GM12878 (cell line): ENCODE data around the gene ITGA4. TPM values are rescaled to one million over a fixed set of nuclear protein-coding genes. Genes with fewer than 3 reads are reported as not detected.
A peak's percentile ranks its signal among the peaks of the same experiment; 100 is the strongest.

ENCODE experiments used
- ATAC-seq: fragments of 200-7000 bp; cut with Tn5 transposase; 3 replicates; pipeline ENCODE4 v1.9.1; 2020; ENCODE audit warnings: mild to moderate bottlenecking, moderate library complexity
- BruUV-seq: library from RNA; stranded (reverse); fragments of 400-500 nt; replicated peaks from 2 replicates; lab custom pipeline; 2021; lab: Mats Ljungman, UMichigan
- CTCF ChIA-PET: fragments of 300-600 bp; sonication (Branson Sonifier 250); formaldehyde crosslinking; extraction: SDS; loops from one replicate; lab custom pipeline; 2021; ENCODE audit warnings: inconsistent platforms; lab: Yijun Ruan, JAX
- POLR2A ChIA-PET: fragments of 350-600 bp; formaldehyde crosslinking; extraction: SDS; loops from one replicate; lab custom pipeline; 2021; ENCODE audit warnings: inconsistent platforms; lab: Charles Lee
- RAD21 ChIA-PET: fragments of 300-600 bp; sonication (Branson Sonifier 250); formaldehyde crosslinking; loops from one replicate; lab custom pipeline; 2023; ENCODE audit warnings: antibody characterized with exemption; ENCODE audit not compliant: unreplicated experiment; lab: Charles Lee
- SMC1A ChIA-PET: fragments of 300-600 bp; sonication (Branson Sonifier 250); formaldehyde crosslinking; loops from one replicate; lab custom pipeline; 2023; ENCODE audit not compliant: unreplicated experiment, uncharacterized antibody; lab: Charles Lee
- DNase-seq: peaks from one replicate; pipeline ENCODE4 v3.0.0-alpha.2; 2011; ENCODE audit warnings: low read depth, low spot score
- FAIRE-seq: peaks from 3 replicates; lab custom pipeline; 2011; peaks lifted over from hg19 to GRCh38; lab: Jason Lieb, UNC
- H2AFZ ChIP-seq: 2 replicates; pipeline ENCODE4 v1.6.0; 2011; ENCODE audit warnings: low read depth, low read length, control low read depth; ENCODE audit not compliant: control insufficient read depth
- H3K27ac ChIP-seq: 2 replicates; pipeline ENCODE4 v1.5.1; 2011; ENCODE audit warnings: control low read depth; ENCODE audit not compliant: control insufficient read depth, insufficient read depth
- H3K27me3 ChIP-seq, 2 experiments: replicated peaks in 1 of 2; 2 replicates each; pipeline versions ENCODE4 v1.6.0 to v1.6.1; 2011; ENCODE audit warnings: low read length in 1 of 2; ENCODE audit not compliant: control insufficient read depth in 2 of 2, insufficient read depth in 2 of 2
- H3K36me3 ChIP-seq, 2 experiments: 2 replicates each; pipeline ENCODE4 v1.5.1; 2011; ENCODE audit warnings: low read length in 1 of 2; ENCODE audit not compliant: control insufficient read depth in 2 of 2, insufficient read depth in 2 of 2
- H3K4me1 ChIP-seq: 2 replicates; pipeline ENCODE4 v1.6.1; 2011; ENCODE audit warnings: mild to moderate bottlenecking, low read length, moderate library complexity, mixed read lengths; ENCODE audit not compliant: control insufficient read depth, insufficient read depth
- H3K4me2 ChIP-seq: 2 replicates; pipeline ENCODE4 v1.6.0; 2011; ENCODE audit warnings: control low read depth; ENCODE audit not compliant: control insufficient read depth, insufficient read depth
- H3K4me3 ChIP-seq: fragments of 200-600 bp; sonication (generic); 2 replicates; pipeline ENCODE4 v1.5.1; 2016
- H3K79me2 ChIP-seq: 2 replicates; pipeline ENCODE4 v1.6.0; 2011; ENCODE audit warnings: low read length; ENCODE audit not compliant: control insufficient read depth, insufficient read depth
- H3K9ac ChIP-seq: 2 replicates; pipeline ENCODE4 v1.8.0; 2011; ENCODE audit warnings: low read length, control low read depth, mixed read lengths; ENCODE audit not compliant: control insufficient read depth, insufficient read depth
- H3K9me3 ChIP-seq: replicated peaks from 3 replicates; pipeline ENCODE4 v1.5.1; 2011; ENCODE audit warnings: mild to moderate bottlenecking, low read length; ENCODE audit not compliant: control insufficient read depth, insufficient read depth
- H4K20me1 ChIP-seq: 2 replicates; pipeline ENCODE4 v1.6.0; 2011; ENCODE audit not compliant: control insufficient read depth, insufficient read depth
- BCLAF1 ChIP-seq: fragments of 450-650 bp; IDR thresholded peaks from 2 replicates; pipeline ENCODE4 v1.6.1; 2017; ENCODE audit warnings: antibody characterized with exemption, mild to moderate bottlenecking, moderate library complexity
- EGR1 ChIP-seq, 2 experiments: IDR thresholded peaks; 1 replicate in 1 of 2; 2 replicates in 1 of 2; pipeline ENCODE4 v1.6.1; 2011 to 2012; ENCODE audit warnings: low read depth in 2 of 2, low read length in 2 of 2, borderline replicate concordance in 1 of 2, mild to moderate bottlenecking in 1 of 2, moderate library complexity in 1 of 2
- EP300 ChIP-seq, 2 experiments: fragments of 150-350 bp in 1 of 2; IDR thresholded peaks; 2 replicates each; pipeline ENCODE4 v1.6.1; 2011 to 2012; ENCODE audit warnings: low read depth in 2 of 2, low read length in 2 of 2, borderline replicate concordance in 1 of 2, improper control_type of control experiment in 1 of 2, inconsistent platforms in 1 of 2; ENCODE audit not compliant: control insufficient read depth in 1 of 2
- FOXM1 ChIP-seq: IDR thresholded peaks from 2 replicates; pipeline ENCODE4 v1.6.1; 2012; ENCODE audit warnings: low read depth, mild to moderate bottlenecking, inconsistent platforms, low read length, moderate library complexity
- HDGF ChIP-seq: fragments of 450-650 bp; IDR thresholded peaks from 2 replicates; pipeline ENCODE4 v1.6.1; 2016; ENCODE audit warnings: antibody characterized with exemption
- MTA2 ChIP-seq: fragments of 450-650 bp; IDR thresholded peaks from 2 replicates; pipeline ENCODE4 v1.6.1; 2016; ENCODE audit warnings: low read depth, mild to moderate bottlenecking, moderate library complexity
- NFYB ChIP-seq: IDR thresholded peaks from 2 replicates; pipeline ENCODE4 v1.6.1; 2011; ENCODE audit warnings: low read depth, mild to moderate bottlenecking, low read length, improper control_type of control experiment, moderate library complexity; ENCODE audit not compliant: insufficient read depth
- NKRF ChIP-seq: fragments of 450-650 bp; conservative IDR thresholded peaks from 2 replicates; pipeline ENCODE4 v1.6.1; 2017; ENCODE audit warnings: mild to moderate bottlenecking, moderate library complexity
- NR2C1 ChIP-seq: fragments of 450-650 bp; IDR thresholded peaks from 2 replicates; pipeline ENCODE4 v1.6.1; 2017; ENCODE audit warnings: antibody characterized with exemption, mild to moderate bottlenecking, moderate library complexity
- RELA ChIP-seq: fragments of 450-650 bp; IDR thresholded peaks from 2 replicates; pipeline ENCODE4 v1.8.0; 2014; ENCODE audit warnings: borderline replicate concordance; ENCODE audit not compliant: partially characterized antibody
- SIN3A ChIP-seq: IDR thresholded peaks from 2 replicates; pipeline ENCODE4 v1.6.1; 2012; ENCODE audit warnings: low read depth, low read length, improper control_type of control experiment
- TCF3 ChIP-seq: IDR thresholded peaks from 2 replicates; pipeline ENCODE4 v1.6.1; 2012; ENCODE audit warnings: low read depth, mild to moderate bottlenecking, low read length, borderline replicate concordance; ENCODE audit not compliant: insufficient read depth
- WRNIP1 ChIP-seq: IDR thresholded peaks from 2 replicates; pipeline ENCODE4 v1.6.1; 2011; ENCODE audit warnings: low read depth, low read length, improper control_type of control experiment, borderline replicate concordance
- YBX1 ChIP-seq: fragments of 450-650 bp; IDR thresholded peaks from 2 replicates; pipeline ENCODE4 v1.6.1; 2016; ENCODE audit warnings: antibody characterized with exemption
- ZNF217 ChIP-seq: fragments of 450-650 bp; IDR thresholded peaks from 2 replicates; pipeline ENCODE4 v1.6.1; 2017; ENCODE audit warnings: antibody characterized with exemption, mild to moderate bottlenecking
- WGBS: methylation state at CpG from one replicate; pipeline ENCODE4 v1.1.6; 2016; ENCODE audit warnings: low lambda C conversion rate; ENCODE audit not compliant: insufficient replicate concordance, insufficient coverage; ENCODE audit errors: missing lambda C conversion rate; 5-methylcytosine and 5-hydroxymethylcytosine counted together
- in situ Hi-C: fragments of 300-500 bp; cut with MboI; formaldehyde crosslinking; loops from 9 replicates; pipeline ENCODE4 v1.14.3; 2018; ENCODE audit warnings: mixed read lengths
- intact Hi-C: fragments of 100-400 bp; cut with micrococcal nuclease; formaldehyde crosslinking; loops from one replicate; pipeline ENCODE4 v1.14.2; 2022; ENCODE audit not compliant: unreplicated experiment
- polyA plus RNA-seq, 11 experiments: library from polyadenylated mRNA; depleted of rRNA in 4 of 11; unstranded in 6 of 11; stranded (reverse) in 5 of 11; fragments of >200 nt; fragmentation: Nextera tagmentation in 4 of 11; fragmentation: Illumina TruSeq in 1 of 11; extraction: Ambion mirVana in 4 of 11; extraction: Trizol in 1 of 11; gene quantifications; 1 replicate in 1 of 11; 2 replicates in 10 of 11; pipeline versions ENCODE4 v1.2.1 to v1.2.3, GENCODE V29; 2011 to 2016; ENCODE audit warnings: inconsistent platforms in 2 of 11, missing spikeins in 2 of 11, low read depth in 1 of 11
- total RNA-seq, 4 experiments: library from RNA; depleted of rRNA in 3 of 4; stranded (reverse); fragments of >200 nt in 3 of 4; fragmentation: Illumina TruSeq in 1 of 4; extraction: Trizol in 1 of 4; gene quantifications; 2 replicates each; pipeline versions ENCODE4 v1.2.1 to v1.2.3, GENCODE V29; 2013 to 2021
- TF ChIP-seq, protein P1 (sequence below): fragments of 450-650 bp; IDR thresholded peaks from 2 replicates; pipeline ENCODE4 v1.6.1; 2017; ENCODE audit warnings: low read depth, mild to moderate bottlenecking, moderate library complexity

ITGA4 gene
- total and polyA plus RNA-seq, 10 of the 15 experiments (the other 5 are each of a cell fraction or from before 2014, with no cell fraction given) = 12.4 to 87.9 (median 63.5) TPM

DNA sequence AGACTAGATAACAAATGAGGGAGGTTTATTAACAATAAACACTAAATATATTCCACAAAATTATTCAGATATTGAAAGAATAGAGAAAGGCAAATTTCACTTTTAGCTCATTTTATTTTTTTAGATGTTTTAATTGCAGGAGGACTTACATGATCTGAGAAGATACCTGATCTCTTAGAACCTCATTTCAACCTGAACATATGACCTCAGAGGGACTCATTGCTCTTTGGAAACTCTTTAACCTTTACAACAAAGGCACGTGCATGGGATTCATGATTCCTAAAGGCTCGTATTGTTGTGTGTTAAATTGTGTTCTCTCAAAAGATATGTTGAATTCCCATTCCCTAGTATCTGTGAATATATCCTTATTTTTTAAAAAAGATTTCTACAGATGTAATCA, 35.7 kb upstream of the ITGA4 start:
- SMC1A ChIA-PET = interaction anchor here (0.6 to 1.0 kb wide), 5 partner anchors 10 to 293 kb away, joined by 3 to 5 read pairs (median 3); no protein-coding TSS in a partner anchor
- WGBS = 93% methylated on average over 2 of the region's 2 CpGs
- in situ Hi-C loops = no loop called here
- no peaks in the 10 kb centered on the region for H3K27me3 ChIP-seq
- H2AFZ ChIP-seq = peak overlapping the region; percentile 73
- H3K4me3 ChIP-seq = no peak overlapping the region
- DNase-seq (no peak), FAIRE-seq (no peak)
- no peak overlapping the region for H3K27ac ChIP-seq
- no peaks in the 10 kb centered on the region for H3K79me2 ChIP-seq
- no peaks in the 10 kb centered on the region for H4K20me1 ChIP-seq
- POLR2A ChIA-PET = no interaction called here
- peak overlapping the region; percentile 17; the same call in 1 of the 2 replicates for H3K4me2 ChIP-seq
- RAD21 ChIA-PET = interaction anchor here (1.4 kb wide), 1 partner anchor 19 kb away, joined by 3 read pairs; no protein-coding TSS in a partner anchor
- no peak overlapping the region for H3K9ac ChIP-seq
- TF ChIP-seq EP300 (IDR thresholded peaks at IDR 0.05; ENCODE audit: borderline replicate concordance in 1 of 2, control insufficient read depth in 1 of 2, low read depth in 2 of 2, low read length in 2 of 2) (no peak), MTA2 (no peak), FOXM1 (no peak), SIN3A (no peak), NFYB (no peak), NR2C1 (no peak), YBX1 (no peak), EGR1 (IDR thresholded peaks at IDR 0.05; ENCODE audit: borderline replicate concordance in 1 of 2, low read depth in 2 of 2, low read length in 2 of 2) (no peak), HDGF (no peak), WRNIP1 (no peak), NKRF (no peak), RELA (no peak), BCLAF1 (no peak), ZNF217 (no peak), TCF3 (no peak)
- TF ChIP-seq, protein P1, sequence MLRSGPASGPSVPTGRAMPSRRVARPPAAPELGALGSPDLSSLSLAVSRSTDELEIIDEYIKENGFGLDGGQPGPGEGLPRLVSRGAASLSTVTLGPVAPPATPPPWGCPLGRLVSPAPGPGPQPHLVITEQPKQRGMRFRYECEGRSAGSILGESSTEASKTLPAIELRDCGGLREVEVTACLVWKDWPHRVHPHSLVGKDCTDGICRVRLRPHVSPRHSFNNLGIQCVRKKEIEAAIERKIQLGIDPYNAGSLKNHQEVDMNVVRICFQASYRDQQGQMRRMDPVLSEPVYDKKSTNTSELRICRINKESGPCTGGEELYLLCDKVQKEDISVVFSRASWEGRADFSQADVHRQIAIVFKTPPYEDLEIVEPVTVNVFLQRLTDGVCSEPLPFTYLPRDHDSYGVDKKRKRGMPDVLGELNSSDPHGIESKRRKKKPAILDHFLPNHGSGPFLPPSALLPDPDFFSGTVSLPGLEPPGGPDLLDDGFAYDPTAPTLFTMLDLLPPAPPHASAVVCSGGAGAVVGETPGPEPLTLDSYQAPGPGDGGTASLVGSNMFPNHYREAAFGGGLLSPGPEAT = no peak
- TF ChIP-seq, all 136 proteins: peak for 0
- Histone ChIP-seq H3K9me3 (no peaks in the 10 kb centered on the region), H3K4me1 (peaks cover 10% of the 10 kb centered on the region), H3K36me3 (no peaks in the 10 kb centered on the region)
- intact Hi-C loops = no loop called here
- no TSS peak for BruUV-seq
- CTCF ChIA-PET = interaction anchor here (0.9 to 1.0 kb wide), 2 partner anchors 10 to 45 kb away, joined by 3 to 5 read pairs; no protein-coding TSS in a partner anchor
- no peak for ATAC-seq
